WI38 (cell line): ENCODE results near the gene TXNRD3.

Experiments
- H3K4me3 ChIP-seq: 2 replicates; pipeline ENCODE4 v1.5.1; 2011; ENCODE audit warnings: low read depth, mild to moderate bottlenecking, control low read depth, low read length
- CTCF ChIP-seq: IDR thresholded peaks from 2 replicates; pipeline ENCODE4 v1.5.1; 2012; ENCODE audit warnings: low read depth, mild to moderate bottlenecking, control low read depth, low read length

The TXNRD3 gene

GRCh38 chr3:126691765-126692164 is 36.8 kb upstream of the TXNRD3 start:
- no peak overlapping the region for H3K4me3 ChIP-seq
- TF ChIP-seq CTCF, result no peak

- no peak for TF ChIP-seq CTCF
Measured at GRCh38 chr3:126685493-126685892, 30.6 kb upstream of the TXNRD3 start.

GRCh38 chr3:126685021-126685420 is 30.1 kb upstream of the TXNRD3 start:
- no peak for TF ChIP-seq CTCF
- H3K4me3 ChIP-seq, result no peak overlapping the region

More at GRCh38 chr3:126685493-126685892, 30.6 kb upstream of the TXNRD3 start:
- no peak overlapping the region for H3K4me3 ChIP-seq

- no peak overlapping the region for H3K4me3 ChIP-seq
- no peak for TF ChIP-seq CTCF
Measured at GRCh38 chr3:126684218-126684751, 29.4 kb upstream of the TXNRD3 start.

- no peak for TF ChIP-seq CTCF
- no peak overlapping the region for H3K4me3 ChIP-seq
Measured at GRCh38 chr3:126683069-126683468, 28.1 kb upstream of the TXNRD3 start.

GRCh38 chr3:126682009-126682408 is 27.1 kb upstream of the TXNRD3 start:
- no peak for TF ChIP-seq CTCF
- H3K4me3 ChIP-seq, result no peak overlapping the region

GRCh38 chr3:126680667-126681055 is 25.7 kb upstream of the TXNRD3 start:
- H3K4me3 ChIP-seq, result no peak overlapping the region
- TF ChIP-seq CTCF, result no peak
